GM12878 (cell line): ENCODE measurements around the gene CHST13. TPM values are rescaled to one million over a fixed set of nuclear protein-coding genes. Genes with fewer than 3 reads are reported as not detected.
"Not testable (repeated sequence)": the region's sequence is repeated elsewhere in the genome, so short reads cannot be mapped to it uniquely, and the experiment has no call there.

ENCODE experiments used
- ATAC-seq: fragments of 200-7000 bp; cut with Tn5 transposase; 3 replicates; pipeline ENCODE4 v1.9.1; 2020; ENCODE audit warnings: mild to moderate bottlenecking, moderate library complexity
- BruUV-seq: library from RNA; stranded (reverse); fragments of 400-500 nt; replicated peaks from 2 replicates; lab custom pipeline; 2021; lab: Mats Ljungman, UMichigan
- CTCF ChIA-PET: fragments of 300-600 bp; sonication (Branson Sonifier 250); formaldehyde crosslinking; extraction: SDS; loops from one replicate; lab custom pipeline; 2021; ENCODE audit warnings: inconsistent platforms; lab: Yijun Ruan, JAX
- POLR2A ChIA-PET: fragments of 350-600 bp; formaldehyde crosslinking; extraction: SDS; loops from one replicate; lab custom pipeline; 2021; ENCODE audit warnings: inconsistent platforms; lab: Charles Lee
- RAD21 ChIA-PET: fragments of 300-600 bp; sonication (Branson Sonifier 250); formaldehyde crosslinking; loops from one replicate; lab custom pipeline; 2023; ENCODE audit warnings: antibody characterized with exemption; ENCODE audit not compliant: unreplicated experiment; lab: Charles Lee
- SMC1A ChIA-PET: fragments of 300-600 bp; sonication (Branson Sonifier 250); formaldehyde crosslinking; loops from one replicate; lab custom pipeline; 2023; ENCODE audit not compliant: unreplicated experiment, uncharacterized antibody; lab: Charles Lee
- DNase-seq: peaks from one replicate; pipeline ENCODE4 v3.0.0-alpha.2; 2011; ENCODE audit warnings: low read depth, low spot score
- FAIRE-seq: peaks from 3 replicates; lab custom pipeline; 2011; peaks lifted over from hg19 to GRCh38; lab: Jason Lieb, UNC
- H2AFZ ChIP-seq: 2 replicates; pipeline ENCODE4 v1.6.0; 2011; ENCODE audit warnings: low read depth, low read length, control low read depth; ENCODE audit not compliant: control insufficient read depth
- H3K27ac ChIP-seq: 2 replicates; pipeline ENCODE4 v1.5.1; 2011; ENCODE audit warnings: control low read depth; ENCODE audit not compliant: control insufficient read depth, insufficient read depth
- H3K27me3 ChIP-seq, 2 experiments: replicated peaks in 1 of 2; 2 replicates each; pipeline versions ENCODE4 v1.6.0 to v1.6.1; 2011; ENCODE audit warnings: low read length in 1 of 2; ENCODE audit not compliant: control insufficient read depth in 2 of 2, insufficient read depth in 2 of 2
- H3K36me3 ChIP-seq, 2 experiments: 2 replicates each; pipeline ENCODE4 v1.5.1; 2011; ENCODE audit warnings: low read length in 1 of 2; ENCODE audit not compliant: control insufficient read depth in 2 of 2, insufficient read depth in 2 of 2
- H3K4me1 ChIP-seq: 2 replicates; pipeline ENCODE4 v1.6.1; 2011; ENCODE audit warnings: mild to moderate bottlenecking, low read length, moderate library complexity, mixed read lengths; ENCODE audit not compliant: control insufficient read depth, insufficient read depth
- H3K4me2 ChIP-seq: 2 replicates; pipeline ENCODE4 v1.6.0; 2011; ENCODE audit warnings: control low read depth; ENCODE audit not compliant: control insufficient read depth, insufficient read depth
- H3K4me3 ChIP-seq: fragments of 200-600 bp; sonication (generic); 2 replicates; pipeline ENCODE4 v1.5.1; 2016
- H3K79me2 ChIP-seq: 2 replicates; pipeline ENCODE4 v1.6.0; 2011; ENCODE audit warnings: low read length; ENCODE audit not compliant: control insufficient read depth, insufficient read depth
- H3K9ac ChIP-seq: 2 replicates; pipeline ENCODE4 v1.8.0; 2011; ENCODE audit warnings: low read length, control low read depth, mixed read lengths; ENCODE audit not compliant: control insufficient read depth, insufficient read depth
- H3K9me3 ChIP-seq: replicated peaks from 3 replicates; pipeline ENCODE4 v1.5.1; 2011; ENCODE audit warnings: mild to moderate bottlenecking, low read length; ENCODE audit not compliant: control insufficient read depth, insufficient read depth
- H4K20me1 ChIP-seq: 2 replicates; pipeline ENCODE4 v1.6.0; 2011; ENCODE audit not compliant: control insufficient read depth, insufficient read depth
- CHD2 ChIP-seq: IDR thresholded peaks from 2 replicates; pipeline ENCODE4 v1.6.1; 2011; ENCODE audit warnings: low read depth, low read length, improper control_type of control experiment, borderline replicate concordance
- MEF2B ChIP-seq: fragments of 450-650 bp; IDR thresholded peaks from 2 replicates; pipeline ENCODE4 v1.6.1; 2018; ENCODE audit warnings: mild to moderate bottlenecking, moderate library complexity; ENCODE audit not compliant: partially characterized antibody, poor library complexity, severe bottlenecking
- MYC ChIP-seq: IDR thresholded peaks from 2 replicates; pipeline ENCODE4 v1.6.1; 2011; ENCODE audit warnings: mild to moderate bottlenecking, low read length, moderate library complexity, inconsistent platforms; ENCODE audit not compliant: insufficient read depth, insufficient replicate concordance, insufficient read length, severe bottlenecking
- NRF1 ChIP-seq: conservative IDR thresholded peaks from 2 replicates; pipeline ENCODE4 v1.6.1; 2011; ENCODE audit warnings: mild to moderate bottlenecking, low read depth, low read length, improper control_type of control experiment
- POLR2AphosphoS2 ChIP-seq: IDR thresholded peaks from 2 replicates; pipeline ENCODE4 v1.6.1; 2011; ENCODE audit warnings: low read depth, mild to moderate bottlenecking, low read length, improper control_type of control experiment, moderate library complexity
- RBBP5 ChIP-seq: fragments of 200-600 bp; sonication (generic); conservative IDR thresholded peaks from 2 replicates; pipeline ENCODE4 v1.6.1; 2016
- RCOR1 ChIP-seq: conservative IDR thresholded peaks from 2 replicates; pipeline ENCODE4 v1.6.1; 2012; ENCODE audit warnings: low read depth, low read length, improper control_type of control experiment
- WRNIP1 ChIP-seq: IDR thresholded peaks from 2 replicates; pipeline ENCODE4 v1.6.1; 2011; ENCODE audit warnings: low read depth, low read length, improper control_type of control experiment, borderline replicate concordance
- YBX1 ChIP-seq: fragments of 450-650 bp; IDR thresholded peaks from 2 replicates; pipeline ENCODE4 v1.6.1; 2016; ENCODE audit warnings: antibody characterized with exemption
- ZNF274 ChIP-seq: IDR thresholded peaks from one replicate; pipeline ENCODE4 v1.8.0; 2011; ENCODE audit not compliant: insufficient read length, insufficient read depth
- WGBS: methylation state at CpG from one replicate; pipeline ENCODE4 v1.1.6; 2016; ENCODE audit warnings: low lambda C conversion rate; ENCODE audit not compliant: insufficient replicate concordance, insufficient coverage; ENCODE audit errors: missing lambda C conversion rate; 5-methylcytosine and 5-hydroxymethylcytosine counted together
- in situ Hi-C: fragments of 300-500 bp; cut with MboI; formaldehyde crosslinking; loops from 9 replicates; pipeline ENCODE4 v1.14.3; 2018; ENCODE audit warnings: mixed read lengths
- intact Hi-C: fragments of 100-400 bp; cut with micrococcal nuclease; formaldehyde crosslinking; loops from one replicate; pipeline ENCODE4 v1.14.2; 2022; ENCODE audit not compliant: unreplicated experiment
- polyA plus RNA-seq, 11 experiments: library from polyadenylated mRNA; depleted of rRNA in 4 of 11; unstranded in 6 of 11; stranded (reverse) in 5 of 11; fragments of >200 nt; fragmentation: Nextera tagmentation in 4 of 11; fragmentation: Illumina TruSeq in 1 of 11; extraction: Ambion mirVana in 4 of 11; extraction: Trizol in 1 of 11; gene quantifications; 1 replicate in 1 of 11; 2 replicates in 10 of 11; pipeline versions ENCODE4 v1.2.1 to v1.2.3, GENCODE V29; 2011 to 2016; ENCODE audit warnings: inconsistent platforms in 2 of 11, missing spikeins in 2 of 11, low read depth in 1 of 11
- total RNA-seq, 4 experiments: library from RNA; depleted of rRNA in 3 of 4; stranded (reverse); fragments of >200 nt in 3 of 4; fragmentation: Illumina TruSeq in 1 of 4; extraction: Trizol in 1 of 4; gene quantifications; 2 replicates each; pipeline versions ENCODE4 v1.2.1 to v1.2.3, GENCODE V29; 2013 to 2021

The CHST13 gene
- total and polyA plus RNA-seq, 10 of the 15 experiments (the other 5 are each of a cell fraction or from before 2014, with no cell fraction given), result not detected

- TF ChIP-seq NRF1 (no peak), WRNIP1 (no peak), YBX1 (no peak), CHD2 (no peak), RCOR1 (no peak), MYC (no peak), ZNF274 (no peak), MEF2B (no peak), POLR2AphosphoS2 (no peak), RBBP5 (no peak)
These were observed 9.6 kb downstream of the CHST13 start (continued) for GRCh38 chr3:126533506-126533905.

GRCh38 chr3:126534716-126535115, 10.8 kb downstream of the CHST13 start:
- intact Hi-C loops, H3K79me2 ChIP-seq, H3K4me3 ChIP-seq, FAIRE-seq, H3K9ac ChIP-seq, H4K20me1 ChIP-seq, H2AFZ ChIP-seq, H3K36me3 ChIP-seq, SMC1A ChIA-PET, RAD21 ChIA-PET, H3K27me3 ChIP-seq, POLR2A ChIA-PET, in situ Hi-C loops, ATAC-seq, H3K4me2 ChIP-seq, H3K27ac ChIP-seq, H3K9me3 ChIP-seq, BruUV-seq, CTCF ChIA-PET, DNase-seq, H3K4me1 ChIP-seq: not testable (repeated sequence)
- WGBS, result 43% methylated on average over 7 of the region's 7 CpGs
